Measurements from ENCODE around the gene VAV2. TPM values are rescaled to one million over a fixed set of nuclear protein-coding genes. Genes with fewer than 3 reads are reported as not detected.

VAV2 gene
- total RNA-seq, 4 donors from 2014 or later, result 9.1 to 13.5 (median 10.1) TPM

DNA sequence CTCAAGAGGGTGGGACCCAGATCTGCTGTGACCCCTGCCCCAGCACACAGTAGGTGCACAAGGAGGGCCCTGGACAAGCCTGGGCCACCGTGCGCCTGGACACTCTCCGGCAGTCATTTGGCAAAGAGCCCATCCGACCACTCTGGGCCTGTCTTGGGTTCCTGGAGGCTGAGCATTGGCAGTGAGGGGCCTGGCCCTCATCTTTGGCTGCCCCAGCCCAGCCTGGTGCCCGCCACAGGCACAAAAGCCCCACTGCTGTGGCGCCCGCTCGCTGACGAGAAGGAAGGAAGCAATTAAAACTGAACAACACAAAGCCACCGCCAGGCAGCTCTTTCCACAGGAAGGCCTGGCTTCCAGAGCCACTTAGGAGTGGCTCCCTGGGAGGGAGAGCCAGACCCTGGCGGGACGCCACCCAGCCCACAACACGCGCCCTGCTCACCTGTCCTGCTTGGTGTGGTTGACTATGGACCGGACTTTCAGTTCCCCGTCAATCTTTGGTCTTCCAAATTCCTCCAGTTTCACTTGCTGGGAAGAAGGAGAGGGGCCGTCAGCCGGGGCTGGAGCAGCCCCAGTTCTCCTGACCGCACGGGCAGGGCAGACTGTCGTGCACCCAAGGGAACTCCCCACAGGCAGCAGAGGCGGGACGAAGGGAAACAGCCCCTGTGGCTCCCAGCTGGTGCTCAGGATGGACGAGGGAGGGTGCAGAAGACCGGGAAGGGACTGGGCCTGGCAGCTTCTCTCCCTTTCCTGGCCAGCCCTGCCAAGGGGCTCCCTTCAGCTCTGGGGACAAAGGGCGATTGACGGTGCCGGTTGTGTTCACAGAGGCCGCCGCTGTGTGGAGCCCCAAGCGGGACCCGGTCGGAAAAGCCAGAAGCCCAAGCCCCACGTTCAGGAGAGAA, 203.1 kb downstream of the VAV2 start:
- H3K27ac ChIP-seq (replicated peaks in 1 of 4), result peak overlapping the region in 3 of 4 donors; percentile 38 to 58 (median 44)
- peaks cover 0 to 47% (median 22%) of the 10 kb centered on the region in 4 donors for H3K36me3 ChIP-seq
- H3K9me3 ChIP-seq, result no peaks in the 10 kb centered on the region
- peak overlapping the region in 1 of 4 donors; percentile 13 for H3K4me3 ChIP-seq
- peaks cover 19 to 43% (median 39%) of the 10 kb centered on the region in 4 donors for H3K4me1 ChIP-seq
- TF ChIP-seq EP300 (IDR thresholded peaks at IDR 0.05), result no peak
- no peak for TF ChIP-seq POLR2A (IDR thresholded peaks at IDR 0.05; ENCODE audit: low read depth)
- TF ChIP-seq CTCF (IDR thresholded peaks at IDR 0.05), result no peak
- peak in 1 of 2 donors; percentile 34 for TF ChIP-seq POLR2AphosphoS5 (IDR thresholded peaks at IDR 0.05)
- DNase-seq (ENCODE audit: extremely low spot score), result no peak
- intact Hi-C loops (cut with DNase I), result no loop called here
- 67% methylated on average over 19 of the region's 34 CpGs for WGBS
- no peaks in the 10 kb centered on the region for H3K27me3 ChIP-seq

- Histone ChIP-seq H3K27me3 (no peaks in the 10 kb centered on the region), H3K36me3 (peaks cover 0 to 50% (median 22%) of the 10 kb centered on the region in 4 donors), H3K9me3 (no peaks in the 10 kb centered on the region), H3K27ac (replicated peaks in 1 of 4) (peak overlapping the region in 3 of 4 donors; percentile 38 to 58 (median 44)), H3K4me1 (peaks cover 15 to 37% (median 35%) of the 10 kb centered on the region in 4 donors), H3K4me3 (no peak overlapping the region)
- no peak for DNase-seq (ENCODE audit: extremely low spot score)
- TF ChIP-seq CTCF (IDR thresholded peaks at IDR 0.05) (no peak), EP300 (IDR thresholded peaks at IDR 0.05) (no peak), POLR2A (IDR thresholded peaks at IDR 0.05; ENCODE audit: low read depth) (no peak), POLR2AphosphoS5 (IDR thresholded peaks at IDR 0.05) (no peak)
- 85% methylated on average over 25 of the region's 37 CpGs for WGBS
- intact Hi-C loops (cut with DNase I), result no loop called here
Observed at GRCh38 chr9:133788045-133788818, 203.9 kb downstream of the VAV2 start.

DNA sequence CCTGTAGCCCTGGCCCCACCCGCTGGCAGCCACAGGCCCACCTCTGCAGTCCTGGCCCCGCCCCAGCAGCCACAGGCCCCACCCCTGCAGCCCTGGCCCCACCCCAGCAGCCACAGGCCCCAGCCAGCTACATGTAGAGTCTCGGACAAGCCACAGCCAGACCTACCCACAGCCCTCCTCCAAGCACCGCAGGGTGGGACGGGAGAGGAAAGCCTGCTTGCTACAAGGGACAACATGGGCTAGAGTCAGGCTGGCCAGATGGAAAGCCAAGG, 204.4 kb downstream of the VAV2 start:
- Histone ChIP-seq H3K4me1 (peaks cover 11 to 32% (median 30%) of the 10 kb centered on the region in 4 donors), H3K36me3 (peaks cover 0 to 50% (median 22%) of the 10 kb centered on the region in 4 donors), H3K9me3 (no peaks in the 10 kb centered on the region), H3K27ac (replicated peaks in 1 of 4) (peak overlapping the region in 1 of 4 donors; percentile 18), H3K4me3 (no peak overlapping the region), H3K27me3 (no peaks in the 10 kb centered on the region)
- TF ChIP-seq CTCF (IDR thresholded peaks at IDR 0.05), result no peak
- no peak for TF ChIP-seq EP300 (IDR thresholded peaks at IDR 0.05)
- no peak for TF ChIP-seq POLR2AphosphoS5 (IDR thresholded peaks at IDR 0.05)
- no peak for TF ChIP-seq POLR2A (IDR thresholded peaks at IDR 0.05; ENCODE audit: low read depth)
- WGBS, result 35% methylated on average over 4 of the region's 5 CpGs
- no peak for DNase-seq (ENCODE audit: extremely low spot score)
- intact Hi-C loops (cut with DNase I), result no loop called here

DNA sequence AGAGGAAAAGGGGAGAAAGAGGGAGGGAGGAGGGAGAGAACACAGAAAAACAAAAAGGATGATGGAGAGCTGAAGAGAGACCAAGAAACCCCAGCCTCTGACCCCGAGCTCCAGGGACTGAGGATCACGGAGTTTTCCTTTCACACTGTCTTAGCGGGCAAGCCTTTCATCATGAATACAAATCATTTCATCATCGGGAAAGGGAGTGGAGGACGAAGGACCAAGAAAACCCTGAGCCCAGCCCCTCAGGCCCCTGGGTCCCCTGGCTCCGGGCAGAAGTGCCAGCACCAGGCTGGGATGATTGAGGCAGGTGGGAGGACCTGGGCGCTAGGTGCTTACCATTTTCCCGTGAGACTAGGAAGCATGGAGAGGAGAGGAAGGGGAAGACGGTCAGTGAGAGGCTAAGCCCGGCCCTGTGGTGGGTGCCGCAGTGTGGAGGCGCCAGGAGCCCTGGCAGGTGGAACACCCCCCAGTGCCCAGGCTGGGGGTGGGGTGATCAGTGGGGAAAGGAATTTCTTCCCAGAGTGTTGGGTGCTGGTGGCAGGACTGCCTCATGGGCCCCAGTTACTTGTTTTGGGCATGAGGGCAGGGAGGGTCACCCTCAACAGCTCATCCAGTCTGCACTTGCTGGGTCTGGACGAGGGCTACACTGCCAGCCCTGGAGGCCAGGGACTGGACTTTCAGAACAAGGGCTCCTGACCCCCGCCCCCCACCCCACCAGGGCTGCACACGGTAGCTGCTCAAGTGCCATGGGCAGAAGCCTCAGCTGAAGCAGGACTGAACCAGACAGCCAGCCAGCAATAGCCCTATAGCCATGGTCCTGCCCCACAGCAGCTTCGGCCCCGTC, 205.0 kb downstream of the VAV2 start:
- TF ChIP-seq POLR2A (IDR thresholded peaks at IDR 0.05; ENCODE audit: low read depth), result no peak
- no peak for TF ChIP-seq CTCF (IDR thresholded peaks at IDR 0.05)
- no peak for TF ChIP-seq EP300 (IDR thresholded peaks at IDR 0.05)
- TF ChIP-seq POLR2AphosphoS5 (IDR thresholded peaks at IDR 0.05), result no peak
- WGBS, result 80% methylated on average over 12 of the region's 17 CpGs
- Histone ChIP-seq H3K9me3 (no peaks in the 10 kb centered on the region), H3K27me3 (no peaks in the 10 kb centered on the region), H3K4me3 (no peak overlapping the region), H3K36me3 (peaks cover 0 to 50% (median 22%) of the 10 kb centered on the region in 4 donors), H3K27ac (replicated peaks in 1 of 4) (no peak overlapping the region), H3K4me1 (peaks cover 11 to 31% (median 29%) of the 10 kb centered on the region in 4 donors)
- no peak for DNase-seq (ENCODE audit: extremely low spot score)
- intact Hi-C loops (cut with DNase I), result no loop called here

Data from esophagus muscularis mucosa (tissue), 4 donors.